Mucosa of stomach (tissue), 1 donor: ENCODE results near the gene PAK2.

Experiments used
- H3K27me3 ChIP-seq: one replicate; pipeline ENCODE4 v1.7.0; 2013; ENCODE audit warnings: mild to moderate bottlenecking, low read length; ENCODE audit not compliant: control insufficient read depth, insufficient read depth
- H3K36me3 ChIP-seq: one replicate; pipeline ENCODE4 v1.7.0; 2013; ENCODE audit warnings: low read length; ENCODE audit not compliant: control insufficient read depth, insufficient read depth
- H3K4me1 ChIP-seq: one replicate; pipeline ENCODE4 v1.7.0; 2013; ENCODE audit warnings: mild to moderate bottlenecking, low read length; ENCODE audit not compliant: control insufficient read depth, insufficient read depth
- H3K4me3 ChIP-seq: one replicate; pipeline ENCODE4 v1.7.0; 2013; ENCODE audit warnings: low read length
- H3K9ac ChIP-seq: one replicate; pipeline ENCODE4 v1.7.0; 2013; ENCODE audit warnings: mild to moderate bottlenecking, low read length, moderate library complexity
- H3K9me3 ChIP-seq: one replicate; pipeline ENCODE4 v1.7.0; 2013; ENCODE audit warnings: mild to moderate bottlenecking, low read length, moderate library complexity; ENCODE audit not compliant: control insufficient read depth
- donor health status: Pancreatic carcinoma.

The PAK2 gene

DNA sequence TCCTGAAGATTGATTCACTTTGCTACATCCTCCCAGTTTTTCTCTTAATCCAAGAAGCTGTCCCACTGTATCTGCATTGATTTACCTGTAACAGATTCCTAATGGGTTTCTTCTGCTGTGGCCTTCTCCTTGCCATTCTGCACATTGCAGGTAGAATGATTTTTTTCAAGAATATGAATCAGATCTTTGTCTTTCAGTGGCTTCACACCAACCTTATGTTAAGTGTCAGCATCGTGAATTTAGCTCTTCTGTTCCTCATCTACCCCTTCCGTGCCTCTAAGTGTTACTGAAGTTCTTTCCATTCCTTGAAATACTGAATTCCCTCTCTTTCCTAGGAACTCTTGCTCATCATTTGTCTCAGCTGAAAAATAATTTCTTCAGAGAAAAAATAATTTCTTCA, 135.6 kb downstream of the PAK2 start:
- no peaks in the 10 kb centered on the region for H3K4me1 ChIP-seq
- no peaks in the 10 kb centered on the region for H3K36me3 ChIP-seq
- no peak overlapping the region for H3K4me3 ChIP-seq
- no peaks in the 10 kb centered on the region for H3K27me3 ChIP-seq
- H3K9ac ChIP-seq = no peak overlapping the region
- no peaks in the 10 kb centered on the region for H3K9me3 ChIP-seq
